ENCODE measurements around the gene NEDD9.

The NEDD9 gene

DNA sequence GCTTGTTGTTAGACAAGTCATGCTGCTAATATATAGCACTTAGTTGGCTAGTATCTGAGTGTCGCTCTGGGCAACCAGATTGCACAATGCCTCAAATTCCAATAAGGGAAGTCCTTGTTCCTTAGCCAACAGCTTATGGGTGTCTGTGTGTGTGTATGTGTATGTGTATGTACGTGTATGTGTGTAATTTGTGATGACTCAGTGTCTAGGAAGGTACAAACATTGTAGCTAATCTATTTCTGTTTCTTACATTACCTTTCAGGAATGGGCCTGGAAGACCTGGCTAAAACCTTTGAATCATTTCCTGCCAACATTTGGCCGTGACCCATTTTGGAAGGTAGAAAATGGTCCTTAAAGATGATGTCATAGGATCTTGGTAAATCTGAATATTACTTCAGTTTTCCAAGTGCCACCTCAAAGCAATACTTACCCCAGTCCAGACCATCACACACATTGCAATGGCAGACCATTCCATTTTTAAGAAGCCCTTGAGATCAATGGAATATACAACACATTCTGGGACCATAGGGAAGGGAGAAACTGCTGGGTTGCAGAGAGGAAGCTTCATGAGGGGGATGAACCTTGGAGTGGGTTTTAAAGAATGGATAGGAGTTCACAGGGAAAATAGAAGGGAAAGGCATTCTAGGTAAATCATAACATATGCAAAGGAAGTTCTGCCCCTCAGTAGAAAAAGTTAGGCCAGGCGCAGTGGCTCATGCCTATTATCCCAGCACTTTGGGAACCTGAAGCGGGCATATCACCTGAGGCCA is 25.1 kb downstream of the NEDD9 start:
- peak; percentile 100 for DNase-seq (ENCODE audit: low read depth, low spot score)
- peak overlapping the region; percentile 80 for H3K27ac ChIP-seq

DNA sequence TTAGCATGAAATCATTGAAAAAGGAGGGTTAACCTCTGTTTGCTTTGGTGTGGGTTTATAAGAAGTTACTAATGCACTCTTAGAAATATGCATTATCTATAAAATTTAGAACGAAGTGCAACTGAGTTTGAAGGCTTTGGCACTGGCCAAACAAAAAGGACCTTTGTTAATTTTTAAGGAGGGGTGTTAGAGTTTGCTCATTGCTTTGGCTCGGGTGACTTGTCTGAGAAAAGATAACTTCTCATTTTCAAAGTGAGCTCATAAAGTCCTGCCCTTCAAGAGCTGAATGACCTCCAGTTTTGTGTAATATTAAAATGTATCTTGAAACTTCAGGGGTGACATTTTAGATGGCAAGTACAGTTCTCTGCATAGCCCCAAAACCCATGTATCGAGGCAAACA is 25.9 kb downstream of the NEDD9 start:
- no peak for DNase-seq (ENCODE audit: low read depth, low spot score)
- peak overlapping the region; percentile 80 for H3K27ac ChIP-seq

DNA sequence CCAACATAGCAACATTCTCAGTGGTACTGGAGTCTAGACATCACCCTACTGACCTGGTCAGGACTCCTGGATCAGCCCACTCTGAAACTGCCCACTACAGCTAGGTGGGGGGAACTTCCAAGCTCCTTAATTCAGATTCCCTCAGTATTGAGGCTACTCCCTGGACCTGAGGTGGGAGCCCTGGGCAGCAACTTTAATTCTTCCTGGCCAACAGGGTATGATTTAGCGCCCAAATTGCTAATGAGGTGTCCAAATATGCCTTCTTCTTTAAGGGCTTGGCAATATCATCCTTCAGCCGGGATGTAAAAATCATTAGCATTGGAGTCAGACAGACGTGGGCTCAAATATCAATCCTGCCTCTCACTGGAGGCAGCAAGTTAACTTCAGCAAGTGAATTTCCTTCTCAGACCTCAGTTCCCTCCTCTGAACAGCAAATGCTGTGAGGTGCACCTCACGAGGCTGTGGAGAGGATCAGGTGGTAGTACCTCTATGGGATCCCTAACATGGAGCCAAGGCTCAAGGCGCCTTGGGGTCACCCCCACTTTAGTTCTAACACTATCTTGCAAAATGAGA is 27.6 kb downstream of the NEDD9 start:
- DNase-seq (ENCODE audit: low read depth, low spot score): no peak
- H3K27ac ChIP-seq: no peak overlapping the region

DNA sequence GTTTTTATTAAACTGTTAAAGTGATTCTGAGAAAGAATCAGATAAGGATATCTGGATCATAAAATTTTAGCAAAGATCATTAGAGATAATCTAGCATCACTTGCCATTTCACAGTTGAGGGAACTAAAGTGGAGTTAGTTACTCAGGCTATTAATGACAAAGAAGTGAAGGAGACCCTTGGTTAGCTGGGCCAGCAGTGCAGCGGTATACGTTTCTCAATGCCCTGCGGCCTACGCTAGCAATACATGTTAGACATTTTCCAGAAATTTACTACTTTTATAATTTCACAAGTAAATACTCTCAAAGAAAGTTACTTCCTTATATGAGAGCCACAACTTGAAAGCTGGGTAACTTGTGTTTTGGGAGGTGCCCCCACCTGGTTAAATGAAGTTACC is 28.5 kb downstream of the NEDD9 start:
- H3K27ac ChIP-seq: no peak overlapping the region
- no peak for DNase-seq (ENCODE audit: low read depth, low spot score)

DNA sequence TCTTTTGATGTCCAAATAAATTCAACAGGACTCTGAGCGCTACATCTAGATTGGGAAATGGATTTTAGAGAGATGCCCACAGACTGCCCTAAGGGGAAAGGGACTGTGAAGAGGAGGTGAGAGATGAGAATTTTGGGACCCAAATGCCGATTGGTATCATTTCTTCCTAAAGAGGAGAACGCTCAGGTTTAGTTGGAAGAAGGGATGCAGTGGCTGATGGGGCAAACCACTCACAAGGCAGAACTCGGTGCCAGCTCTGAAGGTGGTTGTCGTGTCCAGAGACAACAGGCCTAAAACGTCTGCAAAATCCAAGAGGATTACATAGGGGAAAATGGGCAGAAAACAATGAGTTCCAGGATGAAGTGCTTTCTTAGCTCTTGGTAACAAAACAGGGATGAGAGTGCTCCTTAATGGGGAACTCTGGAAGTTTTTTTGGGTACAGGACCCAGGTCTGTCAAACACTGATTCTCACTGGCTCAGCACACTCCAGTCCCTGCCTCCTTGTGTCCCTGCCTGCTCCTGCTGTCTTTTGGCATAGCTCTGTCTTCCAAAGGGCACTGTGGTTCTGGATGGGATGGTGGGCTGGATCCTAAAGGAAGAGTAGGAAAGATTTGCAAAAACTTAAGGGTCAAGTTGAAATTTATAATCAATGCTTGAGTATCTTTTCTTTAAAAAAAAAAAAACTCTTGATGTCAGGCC is 29.0 kb downstream of the NEDD9 start:
- H3K27ac ChIP-seq: no peak overlapping the region
- DNase-seq (ENCODE audit: low read depth, low spot score): no peak

DNA sequence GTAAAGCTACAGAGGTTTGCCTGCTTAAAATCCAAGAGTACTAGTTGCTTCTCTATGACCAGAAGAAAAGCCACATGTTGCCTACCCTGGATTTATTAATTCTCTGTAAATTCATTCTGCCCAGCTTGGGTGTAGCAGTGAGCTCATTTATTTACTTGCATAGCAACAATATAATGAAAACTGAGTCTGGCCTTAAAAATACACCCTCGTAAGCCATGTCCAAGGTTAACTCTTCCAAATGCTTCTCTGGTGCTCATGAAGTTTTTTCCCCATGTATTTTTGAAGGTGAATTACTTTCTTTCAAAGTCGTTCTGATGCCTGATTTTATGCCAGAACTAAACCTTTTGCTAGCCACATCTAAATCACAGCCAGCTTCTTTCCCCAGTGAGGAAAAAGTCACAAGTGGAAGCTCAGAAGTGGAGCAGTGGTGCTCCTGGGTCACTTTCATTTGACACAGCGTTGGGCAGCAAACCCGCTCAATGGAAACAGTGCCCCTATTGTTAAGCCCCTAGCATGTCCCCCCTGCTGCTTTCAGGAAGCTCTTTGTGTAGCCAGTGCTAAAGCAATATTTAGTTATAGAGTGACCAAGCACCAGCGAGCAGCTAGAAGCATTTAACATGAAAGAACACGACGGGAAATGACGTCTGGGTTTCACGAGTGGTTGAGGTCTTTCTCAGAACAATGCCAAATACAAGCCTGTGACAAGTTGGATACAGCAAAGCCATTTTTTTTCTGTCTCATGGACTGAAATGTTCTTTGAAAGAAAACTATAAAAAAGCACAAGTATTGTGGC is 29.8 kb downstream of the NEDD9 start:
- H3K27ac ChIP-seq: no peak overlapping the region
- no peak for DNase-seq (ENCODE audit: low read depth, low spot score)

DNA sequence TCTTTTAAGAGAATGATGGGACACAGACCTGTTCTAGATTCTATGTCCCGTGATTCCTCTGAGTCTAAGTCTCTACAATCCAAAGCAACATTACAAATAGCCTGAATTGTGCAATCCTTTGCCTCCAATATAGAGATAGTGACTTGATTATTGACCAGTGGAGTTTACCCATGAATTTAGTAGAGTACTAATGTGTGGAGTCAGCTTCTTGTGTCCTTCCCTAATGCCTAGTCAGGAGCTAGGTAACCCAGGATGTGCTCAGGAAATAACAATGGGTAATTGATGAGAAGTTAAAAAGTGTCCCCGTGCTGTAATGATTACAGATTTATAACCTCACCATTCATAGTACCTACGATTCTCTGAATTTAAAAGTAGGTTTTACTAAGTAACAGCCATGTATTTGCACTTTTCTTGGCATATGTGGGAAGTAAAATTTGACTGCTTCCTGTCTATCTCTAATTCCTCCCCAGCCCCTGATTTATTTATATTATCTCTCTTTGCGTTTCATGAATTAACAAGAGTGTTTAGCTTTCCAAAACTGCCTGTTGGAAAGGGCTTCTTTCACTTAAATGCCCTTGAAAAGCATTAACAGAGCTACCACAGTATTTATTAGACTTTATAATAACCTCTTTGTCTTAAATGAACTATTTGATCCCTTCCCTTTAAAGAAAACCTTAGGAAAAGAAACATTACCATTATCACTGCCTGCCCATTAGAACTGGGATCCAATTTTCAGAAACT is 30.5 kb downstream of the NEDD9 start:
- DNase-seq (ENCODE audit: low read depth, low spot score): no peak
- H3K27ac ChIP-seq: no peak overlapping the region

DNA sequence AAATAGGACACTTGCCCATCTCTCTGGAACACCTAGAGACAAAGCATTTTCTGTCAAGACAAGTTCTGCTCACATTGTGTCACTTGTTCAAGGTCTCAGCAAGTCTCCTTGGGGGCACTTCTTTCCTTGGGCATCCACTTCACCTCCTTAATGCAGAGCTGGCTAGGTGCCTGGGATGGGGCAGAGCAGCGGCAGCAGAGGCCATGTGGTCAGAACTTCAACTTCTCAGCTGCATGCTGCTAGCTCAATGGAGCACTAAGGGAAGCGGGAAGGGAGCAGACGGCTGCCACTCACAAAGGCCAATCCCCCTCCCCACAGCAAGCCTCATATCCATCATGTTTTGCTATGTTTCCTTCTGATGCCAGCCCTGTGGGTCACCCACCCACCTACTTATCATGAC is 31.5 kb downstream of the NEDD9 start:
- no peak overlapping the region for H3K27ac ChIP-seq

DNA sequence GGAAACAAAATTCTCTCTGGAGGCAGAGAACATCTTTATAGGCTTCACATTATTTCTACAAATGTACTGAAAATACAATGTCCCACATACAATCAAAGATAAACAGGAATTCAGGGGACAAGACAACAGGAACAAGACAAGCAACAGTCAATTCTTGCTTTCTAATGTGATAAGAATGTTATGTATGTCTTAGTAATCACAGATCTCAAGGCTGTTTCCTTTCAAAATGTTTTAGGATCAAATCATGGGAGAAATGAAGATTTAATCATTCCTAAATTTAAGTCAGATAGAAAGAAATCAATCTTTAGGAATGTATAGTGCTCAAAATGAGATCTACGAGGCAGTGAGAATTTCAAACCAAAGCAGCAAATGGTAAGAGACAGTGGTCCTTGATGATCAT is 32.1 kb downstream of the NEDD9 start:
- DNase-seq (ENCODE audit: low read depth, low spot score): no peak
- no peak overlapping the region for H3K27ac ChIP-seq

More for the DNA sequence above, 31.5 kb downstream of the NEDD9 start:
- DNase-seq (ENCODE audit: low read depth, low spot score): no peak

DNA sequence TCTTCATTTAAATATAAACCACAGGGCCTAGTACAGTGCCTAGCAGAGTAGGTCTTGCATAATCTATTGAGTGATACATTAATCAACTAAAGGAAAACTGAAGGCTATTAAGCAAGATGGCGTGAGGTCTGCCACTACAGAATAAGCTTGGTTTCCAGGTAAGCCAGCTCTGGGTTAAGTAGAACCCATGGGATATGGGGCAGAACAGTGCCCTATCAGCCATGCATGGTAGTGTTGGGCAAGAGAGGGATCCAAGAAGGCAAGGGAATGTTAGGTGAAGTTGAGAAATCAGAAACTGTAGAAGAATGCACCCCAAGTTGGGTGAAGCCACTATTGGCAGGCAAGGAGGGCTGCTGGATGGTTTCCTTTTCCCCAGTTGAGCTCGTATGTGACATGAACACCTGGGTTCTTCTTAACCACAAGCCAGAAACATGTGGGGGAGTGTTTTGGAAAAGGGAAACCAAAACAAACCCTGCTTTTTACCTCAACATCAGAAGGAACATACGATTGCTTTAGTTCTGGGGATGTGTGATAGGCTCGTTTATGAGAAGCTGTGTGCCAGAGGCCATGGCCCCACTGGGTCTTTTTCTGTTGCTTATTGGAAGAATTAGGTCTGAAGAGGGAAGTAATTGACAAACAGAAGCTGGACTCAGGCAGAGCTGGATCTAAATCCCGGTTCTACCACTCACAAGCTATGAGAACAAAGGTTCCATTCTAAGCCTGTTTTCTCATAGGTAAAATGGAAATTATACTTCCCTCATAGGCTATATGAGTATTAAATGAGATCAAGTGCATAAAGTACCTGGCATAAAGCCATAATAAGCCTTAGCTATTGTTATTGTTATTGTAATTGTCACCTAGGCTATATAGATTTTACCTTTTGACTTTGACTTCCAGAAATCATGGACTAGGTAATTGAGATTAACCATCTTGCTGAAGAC is 33.5 kb downstream of the NEDD9 start:
- no peak overlapping the region for H3K27ac ChIP-seq
- DNase-seq (ENCODE audit: low read depth, low spot score): no peak

DNA sequence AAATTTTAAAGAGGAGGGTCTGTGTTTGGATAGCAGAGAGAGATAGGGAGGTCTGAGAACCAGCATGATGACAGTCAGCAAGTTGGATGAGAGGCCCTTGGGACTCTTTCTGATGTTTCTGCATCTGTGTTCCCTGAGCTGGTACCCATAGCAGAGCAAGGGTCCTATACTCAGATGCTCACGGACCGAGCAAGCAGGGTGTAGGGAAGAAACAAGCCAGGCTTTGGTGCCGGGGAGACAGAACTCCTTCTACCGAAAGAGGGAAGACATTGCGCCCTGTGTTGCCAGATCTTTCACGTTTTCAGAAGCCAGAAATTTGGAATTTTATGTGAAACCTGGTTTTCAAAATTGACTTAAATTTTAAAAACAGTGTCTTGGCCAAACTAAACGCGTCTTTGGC is 34.6 kb downstream of the NEDD9 start:
- H3K27ac ChIP-seq: no peak overlapping the region

DNA sequence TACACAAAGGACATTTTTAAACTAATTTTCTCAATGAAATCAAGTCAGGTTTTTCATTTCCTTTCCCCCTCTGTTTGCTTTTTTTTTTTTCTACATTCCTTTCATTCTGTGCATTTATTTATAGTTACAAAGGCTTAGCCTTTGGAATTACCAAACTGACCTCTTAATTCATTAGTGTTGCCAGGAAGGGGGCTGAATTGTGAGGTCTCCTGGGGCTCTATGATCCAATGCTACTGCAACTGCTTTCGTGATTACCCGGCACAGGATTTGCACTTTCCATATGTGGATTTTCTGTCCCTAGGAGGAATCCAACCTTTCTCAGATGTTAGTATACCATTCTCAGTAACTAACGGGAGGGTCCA is 35.3 kb downstream of the NEDD9 start:
- no peak for DNase-seq (ENCODE audit: low read depth, low spot score)
- no peak overlapping the region for H3K27ac ChIP-seq

More for the DNA sequence above, 34.6 kb downstream of the NEDD9 start:
- no peak for DNase-seq (ENCODE audit: low read depth, low spot score)

DNA sequence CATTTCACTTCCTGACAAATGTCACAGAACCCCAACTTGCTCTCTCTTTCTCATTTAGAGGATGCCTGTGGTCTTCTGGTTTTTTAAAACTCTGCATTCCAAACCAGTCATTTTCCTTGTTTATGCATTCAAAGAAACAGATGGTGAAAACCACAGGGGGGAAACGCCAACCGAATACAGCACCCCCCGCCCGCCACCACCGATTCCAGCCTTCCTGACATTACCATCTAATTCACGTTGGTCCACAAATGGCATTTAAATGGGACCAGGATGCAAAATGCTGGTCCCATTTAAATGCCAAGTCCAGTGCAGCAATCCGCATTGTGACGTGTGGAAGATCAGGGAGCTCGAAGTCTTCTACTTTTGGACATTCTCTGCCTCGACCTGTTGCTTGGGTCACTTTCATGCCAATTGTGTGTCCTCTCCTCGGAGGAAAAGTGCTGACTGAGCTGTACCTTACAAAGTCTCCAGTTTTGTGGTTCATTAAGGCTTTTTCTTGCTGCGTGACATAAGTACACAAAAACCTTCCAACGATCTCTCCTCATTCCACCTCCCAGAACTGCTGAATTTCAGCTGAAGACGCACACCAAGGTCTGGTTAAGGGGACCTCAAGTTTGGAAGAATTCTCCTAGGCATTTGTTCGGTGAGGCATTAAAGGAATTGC is 35.8 kb downstream of the NEDD9 start:
- H3K27ac ChIP-seq: no peak overlapping the region
- DNase-seq (ENCODE audit: low read depth, low spot score): no peak

DNA sequence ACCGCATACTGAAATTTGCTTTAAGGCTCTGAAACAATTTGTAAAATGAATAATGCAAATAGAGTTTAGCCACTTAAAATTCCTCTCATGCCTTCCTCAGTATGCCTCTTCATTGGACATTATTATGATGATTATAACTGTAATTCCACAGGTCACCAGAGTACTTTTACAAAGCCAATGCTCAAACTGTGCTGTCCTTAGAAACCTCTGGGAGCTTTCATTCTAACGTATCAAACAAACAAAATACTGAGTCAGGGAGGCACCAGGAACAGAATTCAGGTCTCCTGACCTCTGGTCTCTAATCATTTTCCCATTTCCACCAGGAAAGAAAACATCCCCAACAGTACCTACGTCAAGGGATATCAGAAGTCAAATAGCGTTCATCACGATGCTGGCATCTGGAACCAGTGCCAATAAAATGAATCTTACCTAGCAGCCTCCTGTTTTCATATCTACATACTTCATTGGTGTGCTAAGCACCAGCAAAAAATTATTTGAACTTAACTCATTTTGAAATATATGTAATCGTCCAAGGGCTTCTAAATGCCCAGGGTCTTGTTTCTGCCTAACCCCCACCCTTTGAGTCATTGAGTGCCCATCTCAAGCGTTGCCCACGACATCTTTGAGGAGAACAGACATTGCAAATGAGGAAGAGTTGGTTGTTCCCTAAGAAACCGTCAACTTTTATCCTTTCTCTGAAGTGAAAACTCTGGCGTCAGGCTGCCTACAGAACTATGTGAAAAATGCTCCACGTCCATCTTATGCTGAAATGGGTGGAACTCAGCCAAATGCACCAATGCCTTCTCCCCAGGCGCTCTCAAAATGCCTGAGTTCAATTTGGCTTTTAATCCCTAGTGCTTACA is 37.9 kb downstream of the NEDD9 start:
- no peak for DNase-seq (ENCODE audit: low read depth, low spot score)
- H3K27ac ChIP-seq: no peak overlapping the region

DNA sequence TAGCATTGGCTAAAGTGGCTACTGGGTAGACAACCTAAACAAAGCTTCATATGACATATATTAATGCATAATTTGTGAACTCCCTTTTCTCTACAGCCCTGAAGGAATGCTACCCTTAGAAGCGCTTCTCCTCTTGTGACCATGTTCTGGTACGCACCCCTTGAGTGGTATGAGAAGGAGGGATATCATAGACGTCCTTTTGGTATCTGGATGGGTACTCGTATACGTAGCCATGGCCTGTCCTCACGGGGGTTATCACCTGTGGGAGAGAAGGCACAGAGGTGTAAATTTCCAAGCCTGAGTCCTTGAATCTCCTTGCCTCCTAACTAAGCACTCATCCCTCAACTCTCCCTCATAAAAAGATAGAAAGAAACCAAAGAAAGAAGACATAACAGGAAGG is 39.0 kb downstream of the NEDD9 start:
- no peak for DNase-seq (ENCODE audit: low read depth, low spot score)

DNA sequence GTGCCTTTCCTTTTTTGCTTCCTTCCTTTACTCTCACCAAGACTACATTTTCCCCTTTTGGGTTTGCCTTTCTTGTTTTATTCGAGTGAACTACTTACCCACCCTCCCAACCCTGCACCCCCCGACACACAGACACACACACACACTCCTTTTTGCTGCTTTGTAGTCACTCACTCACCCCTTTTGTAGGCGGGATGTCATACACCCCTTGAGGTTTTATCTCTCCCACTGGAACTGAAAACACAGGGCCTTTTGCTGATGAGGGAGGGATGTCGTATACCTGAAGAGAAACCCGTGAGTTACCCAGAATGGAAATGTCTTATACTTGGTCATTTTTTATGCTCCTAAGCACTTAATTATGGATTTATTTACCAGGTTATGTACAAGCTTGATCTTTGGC is 40.3 kb downstream of the NEDD9 start:
- no peak overlapping the region for H3K27ac ChIP-seq
- no peak for DNase-seq (ENCODE audit: low read depth, low spot score)

More for the DNA sequence above, 39.0 kb downstream of the NEDD9 start:
- no peak overlapping the region for H3K27ac ChIP-seq

DNA sequence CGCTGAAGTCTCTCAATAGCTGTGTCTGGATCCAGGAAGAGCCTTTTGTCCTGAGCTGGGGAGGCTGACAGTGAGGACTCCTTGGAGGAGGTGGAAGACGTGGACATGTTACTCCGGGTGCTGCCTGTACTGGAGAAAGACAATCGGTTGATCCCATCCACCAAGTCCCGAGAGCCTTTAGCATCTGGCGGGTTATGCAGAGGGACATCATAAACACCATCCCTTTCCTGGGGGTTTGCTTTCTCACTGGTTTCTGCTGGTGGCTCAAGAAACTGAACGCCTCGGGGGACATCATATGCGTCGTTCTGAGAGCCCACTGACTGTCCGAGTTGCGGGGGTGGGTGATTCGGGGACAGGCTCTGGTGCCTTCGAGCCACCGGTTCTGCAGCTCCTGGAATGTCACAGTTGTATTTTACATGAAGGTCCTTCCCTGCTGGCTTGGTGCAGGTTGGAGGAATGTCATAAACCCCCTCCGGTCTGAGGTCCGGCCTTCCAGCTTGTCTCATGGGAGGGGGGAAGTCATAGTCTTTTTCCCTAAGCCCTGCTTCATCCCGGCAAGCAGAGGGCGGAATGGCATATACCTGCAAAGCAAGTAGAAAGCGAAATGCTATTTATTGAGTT is 41.7 kb downstream of the NEDD9 start:
- no peak for DNase-seq (ENCODE audit: low read depth, low spot score)
- H3K27ac ChIP-seq: no peak overlapping the region

All from epithelial cell of prostate (primary cell).